HG03521 (cell line): ENCODE data around the gene LPA.
"Not testable (repeated sequence)": the region's sequence is repeated elsewhere in the genome, so short reads cannot be mapped to it uniquely, and the experiment has no call there.

Source experiments
- ATAC-seq: cut with Tn5 transposase; IDR thresholded peaks from one replicate; pipeline ENCODE4 v1.9.1; 2021; ENCODE audit warnings: mild to moderate bottlenecking, moderate library complexity; ENCODE audit not compliant: unreplicated experiment

LPA gene

GRCh38 chr6:160667639-160668481, 3.8 kb upstream of the LPA start:
- no peak for ATAC-seq

GRCh38 chr6:160662842-160663241, 1.2 kb downstream of the LPA start:
- ATAC-seq: no peak

- ATAC-seq: no peak
These were observed 1.6 kb downstream of the LPA start for GRCh38 chr6:160662429-160662828.

GRCh38 chr6:160661216-160661615, 2.9 kb downstream of the LPA start:
- no peak for ATAC-seq

GRCh38 chr6:160659562-160659961, 4.5 kb downstream of the LPA start:
- ATAC-seq: no peak

GRCh38 chr6:160634706-160635105, 29.4 kb downstream of the LPA start:
- no peak for ATAC-seq

- no peak for ATAC-seq
These were observed 67.9 kb downstream of the LPA start for GRCh38 chr6:160595838-160596832.

- ATAC-seq: not testable (repeated sequence)
These were observed 68.8 kb downstream of the LPA start for GRCh38 chr6:160595297-160595696.

GRCh38 chr6:160586374-160586773, 77.7 kb downstream of the LPA start:
- ATAC-seq: no peak

- no peak for ATAC-seq
These were observed 80.3 kb downstream of the LPA start for GRCh38 chr6:160583794-160584193.

GRCh38 chr6:160581406-160581805, 82.7 kb downstream of the LPA start:
- no peak for ATAC-seq

GRCh38 chr6:160578515-160578914, 85.6 kb downstream of the LPA start:
- ATAC-seq: not testable (repeated sequence)

- no peak for ATAC-seq
These were observed 90.1 kb downstream of the LPA start for GRCh38 chr6:160573943-160574342.

GRCh38 chr6:160571201-160571600, 92.9 kb downstream of the LPA start:
- ATAC-seq: not testable (repeated sequence)

GRCh38 chr6:160544802-160545201, 119.3 kb downstream of the LPA start:
- ATAC-seq: no peak

- no peak for ATAC-seq
These were observed 128.8 kb downstream of the LPA start for GRCh38 chr6:160535270-160535669.

GRCh38 chr6:160534050-160534696, 129.9 kb downstream of the LPA start:
- ATAC-seq: peak; percentile 65

- no peak for ATAC-seq
These were observed 131.8 kb downstream of the LPA start for GRCh38 chr6:160532315-160532714.

- no peak for ATAC-seq
These were observed 132.2 kb downstream of the LPA start for GRCh38 chr6:160531826-160532225.

GRCh38 chr6:160529524-160529923, 134.6 kb downstream of the LPA start:
- not testable (repeated sequence) for ATAC-seq

GRCh38 chr6:160523223-160523622, 140.9 kb downstream of the LPA start:
- no peak for ATAC-seq
